HG03045 (cell line): Measurements from ENCODE around the gene ZFYVE27.

Experiments used
- ATAC-seq: cut with Tn5 transposase; IDR thresholded peaks from one replicate; pipeline ENCODE4 v1.9.1; 2021; ENCODE audit warnings: mild to moderate bottlenecking, moderate library complexity; ENCODE audit not compliant: unreplicated experiment

ZFYVE27 gene

DNA sequence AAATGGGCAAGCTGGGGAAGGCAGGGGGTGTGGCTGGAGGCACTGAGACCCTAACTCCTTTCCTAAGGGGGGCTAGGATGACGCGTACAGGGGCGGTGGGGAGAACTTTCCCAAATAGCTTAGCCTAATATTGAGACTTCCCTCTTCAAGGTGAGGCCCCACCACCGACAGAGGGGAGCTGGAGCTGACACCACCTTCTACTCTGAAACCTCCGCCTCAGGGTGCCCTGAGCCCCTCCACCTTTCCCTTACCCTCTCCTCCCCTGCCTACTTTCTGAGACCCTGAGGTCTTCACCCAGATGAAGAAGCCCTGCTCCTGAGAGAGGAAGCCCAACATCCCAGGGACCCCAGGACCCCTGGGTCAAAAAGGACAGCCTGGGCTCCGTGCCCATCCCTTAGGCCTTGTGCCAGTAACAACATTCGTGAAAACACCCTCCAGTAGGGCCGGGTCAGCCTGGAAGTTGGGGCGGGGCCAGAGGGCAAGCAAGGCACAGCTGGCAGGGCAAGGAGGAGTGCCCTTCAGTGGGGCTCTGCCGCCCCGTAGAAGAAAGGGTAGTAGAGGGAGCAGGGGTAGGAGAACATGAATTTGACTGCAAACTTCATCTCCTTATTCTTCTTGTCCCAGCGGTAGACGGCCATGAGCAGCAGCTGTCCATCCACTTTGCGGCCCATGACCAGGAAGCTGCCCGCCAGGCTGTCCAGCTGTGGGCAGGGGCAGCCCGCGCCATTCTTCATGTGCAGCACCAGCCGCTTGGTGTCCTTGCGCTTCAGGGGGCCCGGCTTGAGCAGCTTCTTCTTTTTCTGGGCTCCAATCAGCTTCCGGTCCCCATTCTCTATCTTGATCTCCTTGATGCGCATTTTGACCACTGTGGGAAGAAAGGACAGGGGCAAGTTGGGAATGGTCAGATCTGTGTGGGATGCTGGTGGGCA is 30.3 kb downstream of the ZFYVE27 start:
- no peak for ATAC-seq

DNA sequence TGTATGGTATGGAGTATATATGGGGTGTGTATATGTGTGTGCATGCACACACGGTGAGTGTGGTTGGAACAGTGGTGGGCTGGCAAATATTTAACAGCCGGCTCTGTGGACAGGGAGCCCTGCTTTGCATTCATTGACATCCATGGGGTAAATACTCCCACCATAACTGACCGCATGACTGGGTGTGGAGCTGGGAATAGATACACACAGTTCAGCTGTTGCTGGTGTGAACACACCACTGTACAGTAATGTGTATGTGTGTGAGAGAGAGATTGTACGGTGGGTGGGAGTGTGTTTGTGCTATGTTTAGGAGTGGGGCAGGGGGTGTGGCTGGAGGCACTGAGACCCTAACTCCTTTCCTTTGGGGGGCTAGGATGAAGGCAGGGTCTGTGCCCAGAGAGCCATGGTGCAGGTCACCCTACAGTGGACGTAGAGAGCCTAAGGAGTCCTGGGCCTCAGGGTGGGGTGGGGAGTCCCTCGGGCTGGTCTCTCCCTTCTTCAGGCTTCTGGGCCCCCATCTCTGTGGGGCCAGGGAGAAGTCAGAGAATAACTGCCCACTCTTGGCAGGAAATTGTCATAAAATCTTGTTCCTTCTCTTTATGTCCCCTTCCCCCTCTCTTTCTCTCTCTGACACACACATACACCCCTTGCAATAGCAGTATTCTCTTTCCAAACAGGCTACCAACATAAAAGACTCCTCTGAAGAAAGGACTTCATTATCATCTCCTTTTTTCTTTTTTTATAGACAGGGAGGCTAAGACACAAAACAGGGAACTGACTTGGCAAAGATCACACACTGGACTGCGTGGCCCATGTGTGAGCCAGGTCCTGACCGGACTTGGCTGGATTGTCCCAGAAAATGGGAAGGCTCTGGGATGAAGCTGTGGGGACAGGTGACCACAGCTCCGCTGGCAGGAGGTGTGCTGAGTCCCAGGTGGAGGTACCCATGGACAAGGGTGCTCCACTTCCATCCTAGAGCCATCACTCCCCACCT is 31.7 kb downstream of the ZFYVE27 start:
- ATAC-seq, result no peak

DNA sequence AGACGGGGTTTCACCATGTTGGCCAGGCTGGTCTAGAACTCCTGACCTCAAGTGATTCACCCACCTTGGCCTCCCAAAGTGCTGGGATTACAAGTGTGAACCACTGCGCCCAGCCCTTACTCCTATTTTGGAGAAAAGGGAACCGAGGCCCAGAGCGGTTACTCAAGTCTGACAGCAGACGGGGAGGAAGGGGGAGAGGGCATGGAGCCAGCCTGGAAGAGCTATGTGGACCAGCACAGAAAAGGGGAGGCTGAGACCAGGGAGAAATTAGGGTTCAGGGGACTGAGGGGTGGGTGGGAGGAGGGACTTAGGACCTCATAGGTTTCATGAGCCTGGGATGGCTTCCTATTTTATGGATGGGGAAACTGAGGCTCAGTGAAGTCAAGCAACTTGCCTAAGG is 33.3 kb downstream of the ZFYVE27 start:
- ATAC-seq, result no peak

DNA sequence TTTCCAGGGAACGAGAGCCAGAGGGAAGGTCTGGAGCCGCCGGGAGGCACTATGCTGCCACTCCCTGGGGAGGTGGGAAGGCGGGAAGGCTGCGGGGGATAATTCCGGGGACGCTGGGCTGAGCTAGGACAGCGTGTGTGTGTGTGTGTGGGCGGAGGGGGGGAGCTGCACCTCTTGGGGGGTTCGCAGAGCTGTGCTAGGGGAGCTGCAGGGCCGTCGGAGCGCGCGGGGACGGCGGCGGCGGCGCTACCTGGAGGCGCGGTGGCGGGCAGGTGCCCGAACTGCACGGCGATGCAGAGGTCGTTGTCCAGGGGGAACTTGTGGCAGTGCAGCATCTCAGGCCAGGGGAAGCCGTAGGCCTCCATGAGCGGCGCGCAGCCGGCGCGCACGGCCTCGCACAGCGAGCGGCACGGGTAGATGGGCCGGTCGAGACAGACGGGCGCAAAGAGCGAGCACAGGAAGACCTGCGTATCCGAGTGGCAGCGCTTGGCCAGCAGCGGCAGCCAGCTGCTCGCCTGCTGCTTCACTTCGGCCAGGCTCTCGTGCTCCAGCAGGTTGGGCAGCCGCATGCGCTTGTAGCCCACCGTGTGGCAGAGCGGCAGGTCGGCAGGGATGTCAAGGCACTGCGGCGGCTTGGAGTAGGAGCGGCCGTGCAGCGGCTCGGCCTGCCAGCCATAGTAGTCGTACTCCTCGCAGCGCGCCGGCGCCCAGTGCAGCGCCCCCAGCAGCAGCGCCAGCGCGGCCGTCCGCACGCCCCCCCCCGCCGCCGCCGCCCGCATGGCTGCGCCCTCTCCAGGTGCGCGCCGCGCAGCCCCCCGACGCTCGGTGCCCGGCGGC is 34.3 kb downstream of the ZFYVE27 start:
- ATAC-seq, result no peak

DNA sequence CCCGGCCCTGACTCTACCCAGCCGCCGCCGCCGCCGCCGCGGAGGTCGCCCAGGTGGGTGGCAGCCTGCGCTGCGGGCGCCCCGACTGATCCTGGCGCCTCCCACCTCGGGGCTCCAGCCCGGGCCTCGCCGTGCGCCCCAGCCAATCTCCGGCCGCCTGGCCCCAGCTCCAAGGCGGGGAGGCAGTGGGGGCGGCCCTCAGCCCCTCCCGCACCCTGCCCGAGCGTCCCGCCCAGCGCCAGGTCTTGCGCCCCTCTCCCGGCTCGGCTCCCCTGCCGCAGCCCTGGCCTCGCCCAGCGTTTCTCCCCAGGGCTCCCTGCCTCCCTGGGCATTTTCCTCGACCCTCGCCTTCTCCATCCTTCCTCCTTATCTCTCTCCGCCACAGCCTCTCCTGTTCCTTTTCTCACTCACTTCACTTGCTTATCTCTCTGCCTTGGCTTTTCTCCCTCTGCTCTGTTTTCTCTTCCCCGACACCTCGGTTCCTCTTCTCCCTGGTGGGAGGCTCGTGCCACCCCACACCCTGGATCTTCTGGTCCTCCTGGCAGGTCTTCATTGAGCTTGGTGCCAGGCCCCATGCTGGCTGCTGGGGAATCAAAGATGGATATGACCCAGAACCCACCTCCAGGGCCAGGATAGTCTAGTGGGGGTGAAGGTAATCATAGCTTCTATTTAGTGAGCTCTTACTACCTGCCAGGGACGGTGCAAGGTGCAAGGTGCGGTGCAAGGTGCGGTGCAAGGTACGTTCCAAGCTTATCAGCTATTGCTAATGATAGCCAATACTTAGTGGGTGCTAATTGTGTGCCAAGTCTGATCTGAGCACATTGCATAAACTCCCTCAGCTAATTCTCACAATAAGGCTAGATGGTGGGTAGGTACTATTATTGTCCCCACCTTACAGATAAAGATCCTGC is 35.2 kb downstream of the ZFYVE27 start, which contains the start of gene SFRP5:
SFRP5 (minus strand) TSS at position 87 of the 911 bp plus-strand sequence. CDS start 166 bp downstream, outside the sequence.
- ATAC-seq, result no peak

DNA sequence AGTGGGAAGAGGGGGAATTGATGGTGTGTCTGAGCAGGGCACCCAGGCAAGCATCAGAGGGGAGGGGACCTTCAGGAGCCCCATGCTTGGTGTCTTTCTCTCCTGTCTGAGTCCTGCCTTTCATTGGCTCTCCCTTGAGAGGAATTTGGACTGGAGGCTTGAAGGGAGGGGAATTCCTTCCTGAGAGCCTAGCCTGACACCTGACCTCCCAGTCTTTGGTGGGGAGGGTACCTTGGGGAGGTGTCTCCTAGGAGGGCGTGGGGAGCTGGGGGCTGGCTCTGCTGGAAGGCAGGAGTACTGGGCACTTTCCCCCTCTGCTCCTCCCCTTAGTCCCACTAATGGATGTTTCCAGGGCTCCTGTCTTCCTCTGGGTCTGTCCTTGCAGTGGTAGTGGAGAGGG is 36.2 kb downstream of the ZFYVE27 start:
- no peak for ATAC-seq

DNA sequence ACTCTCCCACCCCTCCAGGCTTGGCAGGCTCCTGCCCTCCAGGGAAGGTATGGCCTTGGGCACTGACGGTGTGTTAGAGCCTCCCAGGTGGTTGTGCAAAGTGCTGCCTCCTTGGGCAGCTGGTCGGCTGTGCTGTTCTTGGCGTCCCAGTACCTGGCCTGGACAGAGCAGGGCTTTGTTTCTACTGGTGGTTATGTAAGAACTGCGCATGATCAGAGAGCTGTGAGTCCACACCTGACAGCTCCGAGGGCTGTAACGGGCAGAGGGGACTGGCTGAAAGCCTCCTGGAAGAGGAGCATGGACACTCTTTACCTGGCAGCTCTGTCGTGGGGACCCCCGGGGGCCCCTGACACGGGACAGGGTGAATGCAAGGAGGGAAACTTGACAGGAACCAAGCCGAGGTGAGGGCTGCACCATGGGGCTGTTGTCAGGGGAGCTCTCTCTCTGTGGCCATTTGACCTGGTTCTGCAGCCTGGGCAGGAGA is 37.9 kb downstream of the ZFYVE27 start:
- no peak for ATAC-seq

DNA sequence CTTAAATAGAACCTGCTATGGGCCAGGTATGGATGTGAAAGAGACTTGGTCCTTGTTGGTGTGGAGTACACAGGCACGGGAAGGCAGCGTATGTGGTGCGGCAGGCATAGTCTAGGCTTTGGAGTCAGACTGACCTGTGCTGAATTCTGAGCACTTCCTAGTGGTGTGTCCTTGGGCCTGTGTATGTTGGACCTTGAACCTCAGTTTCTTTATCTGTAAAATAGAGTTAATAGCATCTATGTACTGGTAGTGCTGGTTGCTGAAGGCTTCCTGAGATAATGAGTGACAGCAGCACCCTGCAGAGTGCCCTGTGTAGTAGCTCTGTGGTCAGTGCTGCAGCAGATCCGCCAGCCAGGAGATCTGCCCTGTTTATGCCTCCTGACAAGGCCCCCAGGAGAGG is 40.2 kb downstream of the ZFYVE27 start:
- ATAC-seq, result no peak

DNA sequence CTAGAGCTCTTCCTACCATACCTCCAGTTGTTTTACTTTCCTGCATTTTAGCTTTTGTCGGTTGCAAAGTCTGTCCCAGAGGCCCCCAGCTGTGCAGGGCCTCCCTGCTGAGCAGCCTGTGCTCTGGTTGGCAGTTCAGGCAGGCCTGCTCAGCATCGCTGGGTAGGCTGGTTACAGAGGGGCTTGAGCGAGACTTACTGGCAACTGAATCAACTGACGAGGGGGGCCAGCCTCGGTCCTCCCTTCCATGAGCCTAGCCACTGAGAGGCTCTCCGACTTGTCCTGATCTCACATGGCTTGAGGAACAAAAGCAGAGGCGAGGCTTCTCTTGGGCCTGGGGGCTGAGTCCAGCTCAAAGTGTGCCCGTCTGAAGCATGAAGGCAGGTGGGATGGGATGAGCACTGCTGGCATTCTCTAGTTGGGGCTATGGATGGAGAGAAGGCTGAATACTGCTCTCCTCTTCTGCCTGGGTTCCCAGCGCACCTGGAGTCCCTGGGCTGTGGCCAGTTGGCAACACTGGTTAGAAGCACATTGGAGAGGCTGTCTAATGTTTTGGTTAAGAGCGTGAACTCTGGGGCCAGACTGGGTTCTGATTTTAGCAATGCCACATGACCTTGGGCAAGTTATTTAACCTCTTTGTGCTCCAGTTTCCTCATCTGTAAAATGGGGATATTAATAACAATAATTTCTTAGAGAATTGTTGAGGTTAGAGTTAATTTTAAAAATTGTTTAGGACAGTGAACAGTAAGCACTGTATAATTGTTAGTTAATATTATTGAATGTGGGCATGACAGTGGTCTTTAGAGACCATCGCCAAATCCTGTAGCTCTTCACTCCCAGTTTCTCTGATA is 41.7 kb downstream of the ZFYVE27 start:
- ATAC-seq, result no peak

DNA sequence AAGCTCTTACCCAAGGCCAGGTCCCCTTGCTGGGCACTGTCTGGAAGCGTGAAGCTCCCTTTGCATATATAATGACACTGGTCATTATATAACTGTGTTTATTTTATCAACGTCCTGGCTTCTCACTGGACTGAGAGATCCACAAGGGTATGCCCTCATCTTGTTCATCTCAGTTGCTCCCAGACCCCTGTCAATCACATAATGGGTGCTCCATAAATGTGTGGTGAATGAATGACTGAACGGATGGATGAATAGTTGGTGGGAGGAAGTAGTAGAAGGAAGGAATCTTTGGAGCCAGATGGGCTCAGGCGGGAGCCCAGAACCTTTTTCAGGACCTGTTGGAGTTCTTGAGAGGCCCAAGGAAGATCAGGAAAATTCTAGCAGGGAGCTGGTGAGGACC is 42.6 kb downstream of the ZFYVE27 start:
- no peak for ATAC-seq

DNA sequence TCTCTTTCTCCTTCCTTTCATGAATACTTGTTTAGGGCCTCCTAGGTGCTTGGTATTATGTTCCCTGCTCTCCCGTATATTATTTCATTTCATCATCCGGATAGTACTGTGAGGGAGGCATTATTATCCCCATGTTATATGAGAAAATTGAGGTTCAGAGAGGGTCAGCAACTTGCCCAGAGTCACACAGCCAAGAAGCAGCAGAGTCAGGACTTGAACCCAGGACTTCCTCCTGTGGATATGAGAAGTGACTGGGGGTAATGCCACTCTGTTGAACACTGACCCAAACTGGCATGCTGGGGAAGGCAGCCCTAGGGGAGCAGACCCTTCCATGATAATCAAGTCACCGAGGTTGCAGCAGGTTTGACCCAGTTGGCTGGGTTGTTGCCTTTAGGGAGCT is 43.0 kb downstream of the ZFYVE27 start:
- ATAC-seq, result no peak

DNA sequence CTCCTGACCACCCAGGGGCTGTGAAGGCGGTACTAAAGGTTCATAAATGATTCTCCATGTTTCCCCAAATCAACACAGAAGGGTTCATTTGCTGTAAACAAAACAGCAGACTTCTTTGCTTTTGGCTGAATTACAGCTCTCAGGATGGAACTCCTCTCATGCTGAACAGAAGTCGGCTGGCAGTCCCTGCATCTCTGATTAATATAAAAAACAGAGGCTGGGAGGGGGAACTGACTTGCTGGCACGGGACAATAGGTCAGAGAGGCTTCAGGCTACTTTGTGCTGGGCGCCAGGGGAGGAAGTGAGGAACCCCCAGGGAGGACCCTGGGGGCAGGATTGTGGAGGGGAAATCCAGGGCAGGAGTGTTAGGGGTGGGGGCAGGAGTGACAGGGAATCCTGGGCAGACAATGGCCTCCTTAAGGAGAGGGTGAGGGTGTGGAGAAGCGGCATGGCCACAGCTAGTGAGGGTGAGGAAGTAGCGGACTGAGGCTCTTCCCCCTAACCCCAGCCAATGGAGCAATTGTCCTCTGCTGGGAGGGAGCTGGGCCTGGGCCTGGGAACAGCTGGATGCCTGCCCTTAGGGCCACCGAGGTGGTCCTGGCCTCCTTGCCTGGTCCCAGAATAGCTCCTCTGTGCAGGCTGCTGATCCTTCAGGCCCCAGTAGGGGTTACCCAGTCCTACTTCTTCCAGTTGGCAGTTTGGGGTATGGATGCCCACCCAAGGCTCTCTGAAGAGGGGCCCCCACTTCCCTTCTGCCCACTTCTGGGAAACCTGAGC is 44.1 kb downstream of the ZFYVE27 start:
- ATAC-seq, result no peak

DNA sequence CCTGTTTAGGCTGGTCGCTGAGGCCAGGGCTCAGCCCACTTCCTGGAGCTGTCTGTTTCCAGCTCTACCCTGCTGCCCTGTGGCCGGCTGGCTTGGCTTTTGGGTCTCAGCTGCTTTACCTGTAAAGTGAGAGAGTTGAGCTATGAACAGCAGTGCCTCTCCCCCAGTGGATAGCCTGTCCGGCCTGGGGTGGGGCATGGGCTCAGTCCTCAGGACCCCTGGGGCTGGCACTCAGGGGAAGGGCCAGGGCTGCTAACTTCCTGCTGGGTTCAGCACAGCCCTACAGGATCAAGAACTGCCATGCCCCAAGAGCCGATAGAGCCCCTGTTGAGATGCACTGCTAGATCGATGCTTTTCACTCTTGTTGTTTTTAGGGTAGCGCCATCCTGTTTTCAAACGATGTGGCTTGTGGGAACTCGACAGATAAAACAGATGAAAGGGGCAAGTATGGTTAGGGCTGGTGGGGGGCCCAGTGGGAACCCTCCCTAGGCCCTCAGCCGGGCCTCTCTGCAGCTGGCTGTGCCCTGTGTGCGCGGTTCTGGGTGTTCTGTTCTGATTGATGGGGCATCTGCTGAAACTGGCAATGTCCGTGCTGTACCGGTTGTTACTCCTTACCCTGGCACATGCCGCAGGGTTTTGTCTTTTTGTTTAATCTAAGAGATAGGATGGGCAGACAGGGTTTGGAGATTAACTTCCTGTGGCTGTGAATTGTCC is 44.8 kb downstream of the ZFYVE27 start:
- no peak for ATAC-seq

DNA sequence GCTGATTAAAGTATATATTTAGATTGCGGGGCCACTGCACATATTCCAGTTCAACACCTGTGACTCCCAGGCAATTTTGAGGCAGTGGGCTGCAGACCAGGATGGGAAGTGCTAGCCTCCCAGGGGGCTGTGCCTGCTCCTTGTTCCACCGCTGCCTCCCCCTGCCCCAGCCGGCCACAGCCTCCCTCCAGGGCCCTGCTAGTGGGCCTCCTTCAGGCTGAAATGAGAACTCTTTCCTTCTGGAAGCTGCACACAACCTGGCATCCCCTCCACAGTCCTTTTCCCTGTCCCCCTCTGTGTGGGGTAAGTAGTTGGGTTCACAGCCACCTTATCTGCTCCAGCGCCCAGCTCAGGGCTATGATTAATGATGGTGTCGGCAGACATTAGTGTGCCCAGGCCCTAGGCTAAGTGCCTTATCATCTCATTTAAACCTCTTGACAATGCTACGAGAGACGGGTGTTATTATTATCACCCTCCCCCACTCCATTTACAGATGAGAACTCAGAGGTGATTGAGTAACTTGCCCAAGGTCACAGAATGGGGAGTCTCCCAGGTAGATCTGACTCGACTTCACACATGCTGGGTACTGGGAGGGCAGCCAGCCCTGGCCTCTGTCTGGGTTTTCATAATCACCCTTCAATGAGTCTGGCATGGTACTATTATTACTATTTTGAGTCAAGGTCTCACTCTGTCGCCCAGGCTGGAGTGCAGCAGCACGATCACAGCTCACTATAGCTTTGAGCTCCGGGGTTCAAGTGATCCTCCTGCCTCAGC is 45.7 kb downstream of the ZFYVE27 start:
- ATAC-seq, result no peak

DNA sequence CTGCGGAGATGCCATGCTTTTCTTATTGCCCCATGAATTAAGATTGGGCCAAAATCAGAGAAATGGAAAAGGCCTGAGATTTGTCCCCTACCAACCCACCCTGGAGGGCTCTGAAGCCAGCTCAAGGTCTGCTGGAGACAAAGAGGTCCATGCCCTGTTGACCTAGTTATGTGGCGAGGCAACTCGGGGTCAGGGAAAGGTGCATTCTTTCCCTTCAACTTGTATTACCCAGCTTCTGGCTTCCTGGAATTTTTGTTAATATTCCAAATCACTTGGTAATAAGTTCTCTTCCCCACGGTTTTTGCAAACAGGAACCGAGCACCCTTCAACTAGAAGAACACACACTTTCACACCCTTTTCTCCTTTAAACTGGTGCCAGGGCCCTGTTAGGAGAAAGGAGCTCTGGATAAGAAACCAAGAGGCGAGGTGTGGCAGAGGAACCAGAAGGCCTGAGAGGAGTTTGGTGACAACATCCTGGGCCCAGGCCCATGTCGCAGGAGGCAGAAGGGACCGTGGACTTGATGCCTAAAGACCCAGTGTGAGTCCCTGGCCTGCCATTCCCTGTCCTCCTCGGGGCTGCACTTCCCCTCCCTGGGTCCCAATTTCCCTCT is 47.4 kb downstream of the ZFYVE27 start:
- ATAC-seq, result no peak

DNA sequence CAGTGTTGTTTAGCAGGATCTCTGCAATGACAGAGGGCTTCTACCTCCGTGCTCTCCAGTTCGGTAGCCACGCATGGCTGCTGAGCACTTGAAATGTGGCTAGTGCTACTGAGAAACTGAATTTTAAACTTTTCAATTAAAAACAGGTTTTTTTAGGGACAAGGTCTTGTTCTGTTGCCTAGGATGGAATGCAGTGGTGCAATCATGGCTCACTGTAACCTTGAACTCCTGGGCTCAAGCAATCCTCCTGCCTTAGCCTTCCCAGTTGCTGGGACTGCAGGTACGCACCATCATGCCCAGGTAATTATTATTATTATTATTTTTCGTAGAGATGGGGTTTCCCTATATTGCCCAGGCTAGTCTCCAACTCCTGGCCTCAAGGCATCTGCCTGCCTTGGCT is 48.3 kb downstream of the ZFYVE27 start:
- ATAC-seq, result no peak
